Epithelial cell of esophagus (primary cell): ENCODE data around the gene RSL1D1.
A peak's percentile ranks its signal among the peaks of the same experiment; 100 is the strongest.

Experiments
- DNase-seq: peaks from one replicate; pipeline ENCODE4 v3.0.0; 2010; ENCODE audit warnings: low read depth
- H3K4me3 ChIP-seq: 2 replicates; pipeline ENCODE4 v1.5.1; 2011; ENCODE audit warnings: mild to moderate bottlenecking, low read length, control low read depth
- CTCF ChIP-seq: IDR thresholded peaks from 2 replicates; pipeline ENCODE4 v1.5.1; 2011; ENCODE audit warnings: low read depth, mild to moderate bottlenecking, low read length, control low read depth, inconsistent platforms; ENCODE audit not compliant: insufficient read depth; ENCODE audit errors: missing control alignments

The RSL1D1 gene

DNA sequence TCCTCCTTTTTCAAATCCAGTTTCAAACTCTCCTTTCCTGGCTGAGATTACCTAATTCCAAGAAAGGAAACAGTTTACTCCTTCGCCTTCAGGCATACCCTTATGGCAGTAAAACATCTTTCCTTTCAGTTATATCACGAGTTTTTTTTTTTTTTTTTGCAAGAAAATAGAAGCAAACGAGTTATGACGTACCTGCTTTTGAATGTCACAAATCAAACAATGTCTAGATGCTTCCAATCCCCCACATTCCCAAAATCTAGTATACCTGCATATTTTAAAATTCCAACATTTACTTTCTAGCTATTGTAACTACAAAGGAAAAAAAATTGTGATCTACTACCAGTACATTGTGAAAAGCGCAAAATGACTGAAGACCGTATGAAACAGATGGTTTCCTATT, 35.5 kb upstream of the RSL1D1 start:
- TF ChIP-seq CTCF, result no peak
- no peak for DNase-seq
- no peak overlapping the region for H3K4me3 ChIP-seq

GRCh38 chr16:11884035-11884434, 32.7 kb upstream of the RSL1D1 start:
- no peak for TF ChIP-seq CTCF
- DNase-seq, result no peak
- H3K4me3 ChIP-seq, result no peak overlapping the region

DNA sequence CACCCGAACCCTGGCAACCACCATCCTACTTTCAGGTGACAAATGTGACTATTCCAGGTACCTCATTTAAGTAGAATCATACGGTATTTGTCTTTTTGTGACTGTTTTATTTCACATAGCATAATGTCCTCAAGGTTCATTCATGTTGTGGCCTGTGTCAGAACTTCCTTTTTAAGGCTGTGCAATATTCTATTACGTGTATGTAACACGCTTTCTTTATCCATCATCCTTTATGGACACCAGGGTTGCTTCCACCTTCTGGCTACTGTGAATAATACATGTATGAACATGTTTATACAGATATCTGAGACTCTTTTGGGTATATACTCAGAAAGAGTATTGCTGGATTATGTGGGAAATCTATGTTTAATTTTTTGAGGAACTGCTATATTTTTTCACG, 28.7 kb upstream of the RSL1D1 start:
- DNase-seq, result peak; percentile 68
- H3K4me3 ChIP-seq, result no peak overlapping the region
- peak; percentile 18 for TF ChIP-seq CTCF

GRCh38 chr16:11877374-11877773, 26.0 kb upstream of the RSL1D1 start:
- no peak for TF ChIP-seq CTCF
- peak; percentile 33 for DNase-seq

GRCh38 chr16:11876306-11876705, 25.0 kb upstream of the RSL1D1 start:
- no peak for TF ChIP-seq CTCF
- no peak overlapping the region for H3K4me3 ChIP-seq
- no peak for DNase-seq

More at GRCh38 chr16:11877374-11877773, 26.0 kb upstream of the RSL1D1 start:
- no peak overlapping the region for H3K4me3 ChIP-seq

GRCh38 chr16:11875721-11876120, 24.4 kb upstream of the RSL1D1 start:
- DNase-seq, result no peak
- no peak for TF ChIP-seq CTCF
- H3K4me3 ChIP-seq, result no peak overlapping the region

GRCh38 chr16:11871193-11871592, 19.9 kb upstream of the RSL1D1 start:
- H3K4me3 ChIP-seq, result no peak overlapping the region
- TF ChIP-seq CTCF, result no peak
- no peak for DNase-seq
